Measurements from ENCODE around the gene ROR1. TPM values are rescaled to one million over a fixed set of nuclear protein-coding genes. Genes with fewer than 3 reads are reported as not detected.
A peak's percentile ranks its signal among the peaks of the same experiment; 100 is the strongest.

The ROR1 gene
- total and polyA plus RNA-seq, 2 donors (not counting 1 experiment from before 2014, with no cell fraction given) = 14.5 to 16.5 TPM

GRCh38 chr1:63746129-63746864 lies 27.5 kb upstream of the ROR1 start:
- Histone ChIP-seq H2AFZ (ENCODE audit: low read length) (no peak overlapping the region), H3K36me3 (ENCODE audit: control insufficient read depth, insufficient read depth, low read length) (no peaks in the 10 kb centered on the region), H3K27ac (ENCODE audit: insufficient read depth, low read length) (no peak overlapping the region), H3K9me3 (ENCODE audit: control insufficient read depth, insufficient read depth, low read depth, low read length) (no peaks in the 10 kb centered on the region), H3K9ac (ENCODE audit: insufficient read depth, low read length) (no peak overlapping the region), H3K4me3 (replicated peaks in 1 of 4; ENCODE audit: control extremely low read depth in 1 of 4, insufficient read depth in 1 of 4, low read depth in 3 of 4, low read length in 4 of 4) (peak overlapping the region in 1 of 4 experiments; percentile 16), H3K27me3 (ENCODE audit: control insufficient read depth, insufficient read depth, low read length) (peaks cover 6% of the 10 kb centered on the region), H3K4me2 (ENCODE audit: extremely low read depth, insufficient read depth, low read length) (no peak overlapping the region), H4K20me1 (ENCODE audit: control insufficient read depth, extremely low read depth, insufficient read depth, low read length) (no peaks in the 10 kb centered on the region), H3K79me2 (ENCODE audit: control insufficient read depth, insufficient read depth, low read length) (no peaks in the 10 kb centered on the region), H3K4me1 (ENCODE audit: control insufficient read depth, extremely low read depth, insufficient read depth, low read length) (no peaks in the 10 kb centered on the region)
- DNase-seq (ENCODE audit: low read depth in 2 of 2) = peak; percentile 88 to 97
- no peak for TF ChIP-seq EZH2 (IDR thresholded peaks at IDR 0.05; ENCODE audit: low read length, missing control alignments)

GRCh38 chr1:63747445-63747844 lies 26.4 kb upstream of the ROR1 start:
- H4K20me1 ChIP-seq (ENCODE audit: control insufficient read depth, extremely low read depth, insufficient read depth, low read length) = no peaks in the 10 kb centered on the region

GRCh38 chr1:63748046-63748580 lies 25.7 kb upstream of the ROR1 start:
- no peaks in the 10 kb centered on the region for H4K20me1 ChIP-seq (ENCODE audit: control insufficient read depth, extremely low read depth, insufficient read depth, low read length)
- H3K9ac ChIP-seq (ENCODE audit: insufficient read depth, low read length) = no peak overlapping the region
- H3K27me3 ChIP-seq (ENCODE audit: control insufficient read depth, insufficient read depth, low read length) = no peaks in the 10 kb centered on the region
- H3K4me3 ChIP-seq (replicated peaks in 1 of 4; ENCODE audit: control extremely low read depth in 1 of 4, insufficient read depth in 1 of 4, low read depth in 3 of 4, low read length in 4 of 4) = no peak overlapping the region
- no peak overlapping the region for H2AFZ ChIP-seq (ENCODE audit: low read length)
- no peaks in the 10 kb centered on the region for H3K36me3 ChIP-seq (ENCODE audit: control insufficient read depth, insufficient read depth, low read length)
- H3K27ac ChIP-seq (ENCODE audit: insufficient read depth, low read length) = no peak overlapping the region
- no peak overlapping the region for H3K4me2 ChIP-seq (ENCODE audit: extremely low read depth, insufficient read depth, low read length)
- H3K4me1 ChIP-seq (ENCODE audit: control insufficient read depth, extremely low read depth, insufficient read depth, low read length) = no peaks in the 10 kb centered on the region
- no peak for DNase-seq (ENCODE audit: low read depth in 2 of 2)
- no peaks in the 10 kb centered on the region for H3K79me2 ChIP-seq (ENCODE audit: control insufficient read depth, insufficient read depth, low read length)
- no peaks in the 10 kb centered on the region for H3K9me3 ChIP-seq (ENCODE audit: control insufficient read depth, insufficient read depth, low read depth, low read length)
- TF ChIP-seq, protein P1, sequence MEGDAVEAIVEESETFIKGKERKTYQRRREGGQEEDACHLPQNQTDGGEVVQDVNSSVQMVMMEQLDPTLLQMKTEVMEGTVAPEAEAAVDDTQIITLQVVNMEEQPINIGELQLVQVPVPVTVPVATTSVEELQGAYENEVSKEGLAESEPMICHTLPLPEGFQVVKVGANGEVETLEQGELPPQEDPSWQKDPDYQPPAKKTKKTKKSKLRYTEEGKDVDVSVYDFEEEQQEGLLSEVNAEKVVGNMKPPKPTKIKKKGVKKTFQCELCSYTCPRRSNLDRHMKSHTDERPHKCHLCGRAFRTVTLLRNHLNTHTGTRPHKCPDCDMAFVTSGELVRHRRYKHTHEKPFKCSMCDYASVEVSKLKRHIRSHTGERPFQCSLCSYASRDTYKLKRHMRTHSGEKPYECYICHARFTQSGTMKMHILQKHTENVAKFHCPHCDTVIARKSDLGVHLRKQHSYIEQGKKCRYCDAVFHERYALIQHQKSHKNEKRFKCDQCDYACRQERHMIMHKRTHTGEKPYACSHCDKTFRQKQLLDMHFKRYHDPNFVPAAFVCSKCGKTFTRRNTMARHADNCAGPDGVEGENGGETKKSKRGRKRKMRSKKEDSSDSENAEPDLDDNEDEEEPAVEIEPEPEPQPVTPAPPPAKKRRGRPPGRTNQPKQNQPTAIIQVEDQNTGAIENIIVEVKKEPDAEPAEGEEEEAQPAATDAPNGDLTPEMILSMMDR (conservative IDR thresholded peaks at IDR 0.05 in 1 of 2, IDR thresholded peaks at IDR 0.05 in 1 of 2; ENCODE audit: low read depth in 1 of 2, low read length in 2 of 2) = no peak
- TF ChIP-seq EZH2 (IDR thresholded peaks at IDR 0.05; ENCODE audit: low read length, missing control alignments) = no peak

More at GRCh38 chr1:63747445-63747844, 26.4 kb upstream of the ROR1 start:
- no peaks in the 10 kb centered on the region for H3K9me3 ChIP-seq (ENCODE audit: control insufficient read depth, insufficient read depth, low read depth, low read length)
- no peak overlapping the region for H3K4me2 ChIP-seq (ENCODE audit: extremely low read depth, insufficient read depth, low read length)
- TF ChIP-seq, protein P1 (conservative IDR thresholded peaks at IDR 0.05 in 1 of 2, IDR thresholded peaks at IDR 0.05 in 1 of 2; ENCODE audit: low read depth in 1 of 2, low read length in 2 of 2) = no peak
- TF ChIP-seq EZH2 (IDR thresholded peaks at IDR 0.05; ENCODE audit: low read length, missing control alignments) = no peak
- no peaks in the 10 kb centered on the region for H3K36me3 ChIP-seq (ENCODE audit: control insufficient read depth, insufficient read depth, low read length)
- H3K9ac ChIP-seq (ENCODE audit: insufficient read depth, low read length) = no peak overlapping the region
- H3K79me2 ChIP-seq (ENCODE audit: control insufficient read depth, insufficient read depth, low read length) = no peaks in the 10 kb centered on the region
- no peak overlapping the region for H3K27ac ChIP-seq (ENCODE audit: insufficient read depth, low read length)
- H3K4me3 ChIP-seq (replicated peaks in 1 of 4; ENCODE audit: control extremely low read depth in 1 of 4, insufficient read depth in 1 of 4, low read depth in 3 of 4, low read length in 4 of 4) = no peak overlapping the region
- H3K4me1 ChIP-seq (ENCODE audit: control insufficient read depth, extremely low read depth, insufficient read depth, low read length) = no peaks in the 10 kb centered on the region
- DNase-seq (ENCODE audit: low read depth in 2 of 2) = peak in 1 of 2 donors; percentile 14
- H2AFZ ChIP-seq (ENCODE audit: low read length) = no peak overlapping the region
- peaks cover 6% of the 10 kb centered on the region for H3K27me3 ChIP-seq (ENCODE audit: control insufficient read depth, insufficient read depth, low read length)
